GM12873 (cell line): Measurements from ENCODE around the gene KRT1.

Experiments
- CTCF ChIP-seq: IDR thresholded peaks from 2 replicates; pipeline ENCODE4 v1.5.1; 2012; ENCODE audit warnings: low read depth, mild to moderate bottlenecking, moderate library complexity, low read length, control low read depth; ENCODE audit not compliant: insufficient read depth; ENCODE audit errors: missing control alignments

KRT1 gene

GRCh38 chr12:52698651-52699340 lies 18.6 kb upstream of the KRT1 start:
- TF ChIP-seq CTCF: no peak

- TF ChIP-seq CTCF: no peak
Measured at GRCh38 chr12:52697058-52697582, 16.9 kb upstream of the KRT1 start.

- TF ChIP-seq CTCF: no peak
Measured at GRCh38 chr12:52696588-52696987, 16.4 kb upstream of the KRT1 start.

GRCh38 chr12:52695039-52695438 lies 14.8 kb upstream of the KRT1 start:
- TF ChIP-seq CTCF: no peak

GRCh38 chr12:52694151-52694550 lies 13.9 kb upstream of the KRT1 start:
- no peak for TF ChIP-seq CTCF

GRCh38 chr12:52693261-52693660 lies 13.1 kb upstream of the KRT1 start:
- TF ChIP-seq CTCF: no peak

- no peak for TF ChIP-seq CTCF
Measured at GRCh38 chr12:52692254-52692653, 12.0 kb upstream of the KRT1 start.
